Progenitor cell of endocrine pancreas (in vitro differentiated cells): Measurements from ENCODE around the gene KATNAL2. TPM values are rescaled to one million over a fixed set of nuclear protein-coding genes. Genes with fewer than 3 reads are reported as not detected.
"Not testable (repeated sequence)": the region's sequence is repeated elsewhere in the genome, so short reads cannot be mapped to it uniquely, and the experiment has no call there.

ENCODE experiments used
- DNase-seq: peaks from one replicate; pipeline ENCODE4 v3.0.0; 2021; ENCODE audit warnings: low spot score; ENCODE audit not compliant: unreplicated experiment
- H3K27ac Mint-ChIP-seq: 2 replicates; pipeline ENCODE4 v1.8.0; 2021; ENCODE audit warnings: mild to moderate bottlenecking, moderate library complexity, mixed read lengths
- H3K27me3 Mint-ChIP-seq: 2 replicates; pipeline ENCODE4 v1.8.0; 2021; ENCODE audit warnings: mixed read lengths
- H3K36me3 Mint-ChIP-seq: 2 replicates; pipeline ENCODE4 v1.8.0; 2022; ENCODE audit warnings: mixed read lengths; ENCODE audit not compliant: insufficient read depth
- H3K4me1 Mint-ChIP-seq: 2 replicates; pipeline ENCODE4 v1.8.0; 2021; ENCODE audit warnings: low read depth, mixed read lengths
- H3K4me3 Mint-ChIP-seq: 2 replicates; pipeline ENCODE4 v1.8.0; 2021; ENCODE audit warnings: low read depth, mild to moderate bottlenecking, moderate library complexity, mixed read lengths
- H3K9me3 Mint-ChIP-seq: 2 replicates; pipeline ENCODE4 v1.8.0; 2021; ENCODE audit warnings: low read depth, mixed read lengths
- total RNA-seq: library from RNA; stranded (reverse); gene quantifications from 2 replicates; pipeline ENCODE4 v1.2.1, GENCODE V29; 2021
- TF ChIP-seq, protein P1 (sequence below): fragments of 200-600 bp; sonication (generic); IDR thresholded peaks from one replicate; pipeline ENCODE4 v1.5.0; 2021; ENCODE audit warnings: antibody characterized with exemption, mild to moderate bottlenecking; ENCODE audit not compliant: unreplicated experiment

The KATNAL2 gene
- total RNA-seq, 1 donor from 2014 or later = 8.0 TPM

DNA sequence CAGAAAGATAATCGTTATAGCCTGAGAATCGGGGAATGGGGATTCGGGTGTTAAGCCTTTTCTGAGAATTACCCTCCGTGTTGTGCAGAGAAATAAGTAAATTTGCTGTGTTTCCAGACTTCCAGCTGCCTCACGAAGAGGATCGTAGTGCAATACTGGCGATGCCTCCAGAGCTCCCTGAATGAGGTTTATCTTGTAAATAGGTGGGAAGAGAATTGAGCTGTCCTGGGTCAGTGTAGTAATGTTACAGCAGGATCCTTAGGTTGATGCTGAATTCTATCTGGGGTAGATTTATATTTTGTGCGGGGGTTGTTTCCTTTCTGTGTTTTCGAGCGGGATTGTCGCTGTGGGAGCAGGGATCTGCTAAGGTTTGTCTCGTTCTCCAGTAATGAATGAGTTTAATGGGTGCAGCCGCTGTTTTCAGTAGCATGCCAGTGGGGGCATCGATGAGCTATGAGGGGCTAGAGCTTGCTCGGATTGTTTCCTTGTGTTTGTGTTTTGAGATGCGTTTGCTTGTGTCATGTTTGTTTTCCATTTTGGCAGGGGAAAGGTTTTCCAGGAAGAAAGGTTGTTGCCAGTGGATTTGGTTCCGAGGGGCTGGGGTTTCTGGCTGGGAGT is 108.3 kb downstream of the KATNAL2 start:
- H3K4me3 Mint-ChIP-seq, H3K27me3 Mint-ChIP-seq, DNase-seq, H3K27ac Mint-ChIP-seq, H3K9me3 Mint-ChIP-seq, H3K4me1 Mint-ChIP-seq, H3K36me3 Mint-ChIP-seq: not testable (repeated sequence)

DNA sequence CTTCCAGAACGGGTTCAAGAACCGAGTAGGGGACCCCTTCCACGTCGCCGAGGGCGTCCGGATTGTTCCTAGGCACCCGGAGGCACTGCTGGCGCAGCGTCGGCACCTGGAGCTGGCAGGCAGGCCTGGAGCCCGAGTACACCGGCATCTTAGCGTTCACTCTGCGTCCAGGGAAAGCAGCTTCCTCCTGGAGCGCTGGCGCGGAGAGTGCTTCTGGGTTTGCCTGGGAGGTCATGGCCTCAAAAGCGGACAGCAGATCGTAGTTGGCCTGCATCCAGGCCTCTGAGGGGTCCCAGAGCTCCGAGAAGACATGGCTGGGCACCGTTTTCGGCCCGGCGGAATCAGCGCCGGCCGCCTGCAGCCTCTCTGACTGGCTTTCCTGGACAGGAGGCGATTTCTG is 111.3 kb downstream of the KATNAL2 start:
- H3K4me1 Mint-ChIP-seq, DNase-seq, H3K27ac Mint-ChIP-seq, H3K4me3 Mint-ChIP-seq, H3K36me3 Mint-ChIP-seq, H3K9me3 Mint-ChIP-seq, H3K27me3 Mint-ChIP-seq: not testable (repeated sequence)

DNA sequence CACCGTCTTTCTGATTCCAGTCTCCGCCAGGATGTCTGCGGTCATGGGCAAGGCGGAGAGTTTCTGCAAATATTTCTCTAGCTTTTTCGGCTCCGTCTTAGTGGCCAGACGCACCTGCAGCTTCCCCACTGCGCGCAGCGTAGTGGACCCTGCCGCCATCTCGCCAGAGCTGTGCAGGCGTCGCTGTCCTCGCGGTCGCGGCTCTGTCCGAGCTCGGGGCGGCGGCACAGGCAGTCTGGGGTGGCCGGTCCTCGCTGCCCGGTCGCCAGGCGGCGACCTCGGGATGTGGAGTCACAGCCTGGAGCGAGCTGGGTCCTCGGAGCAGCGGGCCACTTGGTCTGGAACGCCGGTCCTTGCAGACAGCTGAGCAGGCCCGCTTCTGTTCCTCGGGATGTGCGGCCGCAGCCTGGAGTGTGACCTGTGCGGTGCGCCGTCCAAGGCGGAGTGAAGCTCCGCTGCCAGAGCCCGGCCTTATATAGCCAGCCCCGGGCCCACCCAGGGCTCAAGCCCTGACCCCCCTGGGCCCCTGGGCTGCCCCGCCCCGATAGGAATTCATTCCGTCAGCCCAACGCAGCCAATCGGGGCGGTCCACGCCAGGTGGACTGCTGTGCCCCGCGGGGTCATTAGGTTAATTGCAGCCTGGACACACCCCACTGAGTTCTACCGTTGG is 112.4 kb downstream of the KATNAL2 start:
- H3K27me3 Mint-ChIP-seq, H3K4me1 Mint-ChIP-seq: not testable (repeated sequence)

DNA sequence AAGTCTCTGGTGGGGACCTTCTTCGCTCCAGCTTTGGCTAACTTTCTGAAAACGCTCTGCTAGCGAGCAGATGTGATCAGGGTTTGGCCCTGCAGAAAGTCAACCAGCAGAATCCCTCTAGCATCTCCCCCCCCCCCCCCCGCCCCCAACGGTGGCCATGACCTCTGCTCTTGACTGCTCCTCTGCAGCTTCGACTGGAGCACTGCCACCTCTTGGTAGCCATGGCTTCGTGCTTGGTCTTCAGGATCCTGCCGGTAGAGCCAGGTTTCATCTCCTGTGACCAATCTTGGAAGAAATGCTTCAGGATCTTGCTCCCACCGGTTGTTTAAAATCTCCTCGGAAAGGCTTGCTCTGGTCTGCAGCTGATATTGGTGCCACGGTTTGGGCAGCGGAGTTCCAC is 113.5 kb downstream of the KATNAL2 start:
- DNase-seq, H3K27ac Mint-ChIP-seq, H3K9me3 Mint-ChIP-seq, H3K4me3 Mint-ChIP-seq, H3K27me3 Mint-ChIP-seq, H3K36me3 Mint-ChIP-seq, H3K4me1 Mint-ChIP-seq: not testable (repeated sequence)

More for the DNA sequence above, 112.4 kb downstream of the KATNAL2 start:
- H3K36me3 Mint-ChIP-seq, H3K9me3 Mint-ChIP-seq, DNase-seq, H3K4me3 Mint-ChIP-seq, H3K27ac Mint-ChIP-seq: not testable (repeated sequence)

DNA sequence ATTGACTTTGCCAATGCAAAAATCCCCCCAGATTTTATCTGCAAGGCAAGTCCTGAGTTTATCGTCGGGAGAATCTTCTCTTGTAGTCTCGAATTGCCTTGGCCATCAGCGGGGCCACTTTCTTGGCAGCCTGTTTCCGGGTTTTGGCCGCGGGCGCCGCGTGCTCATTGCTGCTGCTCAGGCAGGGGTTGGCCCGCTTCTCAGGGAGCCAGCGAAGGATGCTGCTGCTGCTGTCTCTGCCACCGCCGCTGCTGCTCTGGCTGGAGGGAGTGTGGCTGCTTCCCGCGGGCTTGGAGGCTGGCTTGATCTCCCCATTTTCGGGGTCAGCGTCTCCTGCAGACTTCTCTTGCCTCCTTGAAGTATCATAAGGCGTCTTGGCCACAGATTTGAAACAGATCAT is 115.5 kb downstream of the KATNAL2 start:
- TF ChIP-seq, protein P1, sequence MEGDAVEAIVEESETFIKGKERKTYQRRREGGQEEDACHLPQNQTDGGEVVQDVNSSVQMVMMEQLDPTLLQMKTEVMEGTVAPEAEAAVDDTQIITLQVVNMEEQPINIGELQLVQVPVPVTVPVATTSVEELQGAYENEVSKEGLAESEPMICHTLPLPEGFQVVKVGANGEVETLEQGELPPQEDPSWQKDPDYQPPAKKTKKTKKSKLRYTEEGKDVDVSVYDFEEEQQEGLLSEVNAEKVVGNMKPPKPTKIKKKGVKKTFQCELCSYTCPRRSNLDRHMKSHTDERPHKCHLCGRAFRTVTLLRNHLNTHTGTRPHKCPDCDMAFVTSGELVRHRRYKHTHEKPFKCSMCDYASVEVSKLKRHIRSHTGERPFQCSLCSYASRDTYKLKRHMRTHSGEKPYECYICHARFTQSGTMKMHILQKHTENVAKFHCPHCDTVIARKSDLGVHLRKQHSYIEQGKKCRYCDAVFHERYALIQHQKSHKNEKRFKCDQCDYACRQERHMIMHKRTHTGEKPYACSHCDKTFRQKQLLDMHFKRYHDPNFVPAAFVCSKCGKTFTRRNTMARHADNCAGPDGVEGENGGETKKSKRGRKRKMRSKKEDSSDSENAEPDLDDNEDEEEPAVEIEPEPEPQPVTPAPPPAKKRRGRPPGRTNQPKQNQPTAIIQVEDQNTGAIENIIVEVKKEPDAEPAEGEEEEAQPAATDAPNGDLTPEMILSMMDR = no peak
- H3K27me3 Mint-ChIP-seq = no peaks in the 10 kb centered on the region
- no peak for DNase-seq
- no peak overlapping the region for H3K4me3 Mint-ChIP-seq
- no peak overlapping the region for H3K27ac Mint-ChIP-seq
- H3K4me1 Mint-ChIP-seq = no peaks in the 10 kb centered on the region
- peaks cover 4% of the 10 kb centered on the region for H3K9me3 Mint-ChIP-seq
- peaks cover 2% of the 10 kb centered on the region for H3K36me3 Mint-ChIP-seq

DNA sequence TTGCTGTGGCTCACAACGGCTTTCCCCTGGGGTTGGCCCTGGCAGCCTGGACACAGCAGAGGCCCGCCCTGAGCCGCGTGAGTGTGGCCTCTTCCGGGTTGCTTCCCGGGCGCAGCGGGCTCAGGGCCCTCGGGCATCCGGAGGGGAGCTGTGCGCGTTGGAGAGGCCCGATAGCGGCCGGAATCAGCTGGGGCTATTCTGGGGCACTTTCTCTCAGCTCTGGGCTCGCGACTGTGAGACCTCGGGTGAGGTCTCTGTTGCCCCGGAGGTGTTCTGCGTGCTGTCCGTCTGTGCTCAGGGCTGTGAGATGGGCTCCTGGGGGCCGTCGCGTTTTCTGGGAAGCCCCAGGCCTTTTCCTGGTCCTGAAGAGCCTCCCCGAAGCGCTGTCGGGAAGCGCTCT is 117.2 kb downstream of the KATNAL2 start:
- H3K4me3 Mint-ChIP-seq, DNase-seq, H3K27ac Mint-ChIP-seq, H3K9me3 Mint-ChIP-seq, H3K27me3 Mint-ChIP-seq, H3K4me1 Mint-ChIP-seq, H3K36me3 Mint-ChIP-seq: not testable (repeated sequence)

DNA sequence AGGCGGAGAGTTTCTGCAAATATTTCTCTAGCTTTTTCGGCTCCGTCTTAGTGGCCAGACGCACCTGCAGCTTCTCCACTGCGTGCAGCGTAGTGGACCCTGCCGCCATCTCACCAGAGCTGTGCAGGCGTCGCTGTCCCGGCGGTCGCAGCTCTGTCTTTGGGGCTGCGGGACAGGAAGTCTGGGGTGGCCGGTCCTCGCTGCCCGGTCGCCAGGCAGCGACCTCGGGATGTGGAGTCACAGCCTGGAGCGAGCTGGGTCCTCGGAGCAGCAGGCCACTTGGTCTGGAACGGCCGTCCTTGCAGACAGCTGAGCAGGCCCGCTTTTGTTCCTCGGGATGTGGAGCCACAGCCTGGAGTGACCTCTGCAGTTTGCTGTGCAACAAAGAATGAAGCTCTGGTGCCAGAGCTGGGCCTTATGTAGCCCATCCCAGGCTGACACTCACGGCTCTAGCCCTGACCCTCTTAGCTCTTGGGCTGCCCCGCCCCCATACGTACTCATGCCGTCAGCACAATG is 117.8 kb downstream of the KATNAL2 start, which contains the start of gene ELOA2:
Gene ELOA2 (minus strand): TSS at position 466 of the 516 bp plus-strand sequence. CDS start 357 bp downstream, at position 109.
- DNase-seq = no peak
- H3K4me3 Mint-ChIP-seq = no peak within 1 kb of the TSS
- H3K36me3 Mint-ChIP-seq = peaks cover 2% of the 10 kb centered on the region
- TF ChIP-seq, protein P1 = no peak
- H3K27ac Mint-ChIP-seq = no peak within 1 kb of the TSS
- H3K27me3 Mint-ChIP-seq = no peaks in the 10 kb centered on the region
- peaks cover 4% of the 10 kb centered on the region for H3K9me3 Mint-ChIP-seq
- H3K4me1 Mint-ChIP-seq = no peaks in the 10 kb centered on the region
